Pancreas (tissue), 10 donors: ENCODE data around the gene CA14. TPM values are rescaled to one million over a fixed set of nuclear protein-coding genes. Genes with fewer than 3 reads are reported as not detected.

Experiments used
- ATAC-seq, 4 donors: fragments of 200-7000 bp; cut with Tn5 transposase; one replicate each; pipeline versions ENCODE4 v1.8.0 to v1.9.1; 2020; ENCODE audit warnings: mild to moderate bottlenecking in 4 of 4, moderate library complexity in 4 of 4
- DNase-seq, 6 donors: peaks; one replicate each; pipeline ENCODE4 v3.0.0-alpha.2; 2020
- FAIRE-seq: peaks from 2 replicates; lab custom pipeline; 2012; peaks lifted over from hg19 to GRCh38; lab: Jason Lieb, UNC
- H3K27ac ChIP-seq, 4 donors: fragments of 200-600 bp; sonication (generic); 1 replicate in 3 of 4; 2 replicates in 1 of 4; pipeline versions ENCODE4 v1.5.0 to v1.8.0; 2020
- H3K27me3 ChIP-seq, 4 donors: fragments of 200-600 bp; one replicate each; pipeline ENCODE4 v1.8.0; 2021
- H3K36me3 ChIP-seq, 3 donors: fragments of 200-600 bp; sonication (generic) in 1 of 3; one replicate each; pipeline versions ENCODE4 v1.5.0 to v1.8.0; 2020 to 2021
- H3K4me1 ChIP-seq, 3 donors: fragments of 200-600 bp; one replicate each; pipeline ENCODE4 v1.8.0; 2021
- H3K4me3 ChIP-seq, 4 donors: fragments of 200-600 bp; sonication (generic) in 2 of 4; one replicate each; pipeline versions ENCODE4 v1.5.0 to v1.8.0; 2020 to 2021
- H3K9me3 ChIP-seq, 4 donors: fragments of 200-600 bp; one replicate each; pipeline ENCODE4 v1.8.0; 2021
- CTCF ChIP-seq, 4 donors: fragments of 200-600 bp; sonication (generic) in 3 of 4; IDR thresholded peaks; one replicate each; pipeline versions ENCODE4 v1.5.0 to v1.8.0; 2021; ENCODE audit warnings: antibody characterized with exemption in 4 of 4
- WGBS, 2 donors: extraction: QIAGEN DNeasy Blood & Tissue Kit; methylation state at CpG; one replicate each; pipeline ENCODE4 v1.1.7; 2013; 5-methylcytosine and 5-hydroxymethylcytosine counted together
- intact Hi-C, 3 donors: fragments of 100-400 bp; cut with DNase I; formaldehyde crosslinking; loops; one replicate each; pipeline versions ENCODE4 v1.11.1 to v1.14.2; 2022
- polyA plus RNA-seq, 2 donors: library from polyadenylated mRNA; stranded (reverse); fragments of 200-250 nt; gene quantifications; one replicate each; pipeline ENCODE4 v1.2.3, GENCODE V29; 2013
- total RNA-seq, 6 donors: library from RNA; stranded (reverse); fragmentation: NEBNext Ultra II Directional in 4 of 6; extraction: Animal tissue kit (Norgen Biotek cat#: 25700) in 4 of 6; gene quantifications; one replicate each; pipeline versions ENCODE4 v1.2.1 to v1.2.4, GENCODE V29; 2021 to 2023
- donor health status: healthy with polysubstance abuse.
- donor health status: DM: no; HTN: no; CAD: no; lungs with moderate emphysema.
- donor health status: DM: no; HTN: no; CAD: no.
- donor health status: control.
- donor health status: control.
- donor health status: Bipolar disorder and iron deficiency.
- donor health status: DM: yes; HTN: yes; CAD: no.
- donor health status: DM: no; HTN: no; CAD: no.
- donor health status: DM: no; HTN: no; CAD: no.
- donor health status: DM: yes; HTN: yes; CAD: no.

CA14 gene
- total and polyA plus RNA-seq, 8 donors: 0.14 to 0.19 (median 0.19) TPM; not detected in 5

DNA sequence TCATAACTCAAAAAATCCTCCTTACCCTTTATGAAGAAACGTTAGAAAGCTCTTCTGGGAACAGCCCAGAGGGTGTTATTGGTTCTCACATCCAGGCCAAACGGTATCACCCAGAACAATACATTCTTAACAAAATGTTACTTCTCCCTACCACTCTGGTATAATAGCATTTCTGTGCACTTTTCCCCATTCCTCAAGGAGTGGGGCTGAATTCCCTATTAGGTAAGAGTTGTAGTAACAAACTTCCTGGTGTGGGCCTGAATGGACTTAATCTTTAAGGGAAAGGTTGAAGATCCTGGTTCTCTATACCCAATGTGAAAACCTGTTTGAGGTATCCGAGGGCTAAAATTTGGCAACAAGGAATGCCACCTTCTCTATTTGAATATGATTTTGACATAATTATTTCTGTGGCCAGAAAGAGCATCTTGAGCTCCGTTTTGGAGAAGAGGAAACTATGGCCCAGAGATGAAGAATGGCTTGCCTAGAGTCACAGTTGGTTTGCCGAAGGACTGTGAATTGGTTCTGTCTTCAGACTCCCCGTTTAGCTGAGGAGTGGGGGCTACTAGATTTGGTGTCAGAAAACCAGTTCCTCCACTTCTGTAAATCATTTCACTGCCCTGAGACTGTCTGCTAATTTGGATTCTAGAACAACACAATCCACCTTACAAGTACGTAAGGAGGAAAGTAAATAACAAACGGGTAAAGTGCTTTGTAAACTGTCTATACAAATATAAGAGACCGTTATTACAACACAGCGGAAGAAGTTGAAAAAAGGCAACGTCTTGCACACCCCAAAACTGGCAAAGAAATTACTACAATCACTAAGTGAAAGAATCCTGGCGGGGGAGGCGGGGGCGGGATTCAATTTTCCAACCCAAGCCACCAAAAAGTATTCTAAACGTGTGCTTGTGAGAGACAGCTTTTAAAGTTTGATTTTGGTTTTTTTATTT is 23.9 kb upstream of the CA14 start:
- Histone ChIP-seq H3K4me1 (peaks cover 0 to 4% (median 3%) of the 10 kb centered on the region in 3 donors), H3K36me3 (no peaks in the 10 kb centered on the region), H3K9me3 (no peaks in the 10 kb centered on the region), H3K27ac (peak overlapping the region; percentile 71 to 92 (median 84)), H3K27me3 (no peaks in the 10 kb centered on the region), H3K4me3 (peak overlapping the region; percentile 26 to 70 (median 54))
- FAIRE-seq (no peak), DNase-seq (peak in 1 of 6 donors; percentile 24), ATAC-seq (peak; percentile 3 to 25 (median 9))
- TF ChIP-seq CTCF (IDR thresholded peaks at IDR 0.05): no peak
- intact Hi-C loops: no loop called here
- 8% methylated on average over 15 of the region's 15 CpGs for WGBS, 2 donors

- intact Hi-C loops: no loop called here
- Histone ChIP-seq H3K27me3 (no peaks in the 10 kb centered on the region), H3K36me3 (no peaks in the 10 kb centered on the region), H3K4me3 (peak overlapping the region; percentile 26 to 70 (median 54)), H3K9me3 (no peaks in the 10 kb centered on the region), H3K4me1 (peaks cover 0 to 4% (median 3%) of the 10 kb centered on the region in 3 donors), H3K27ac (peak overlapping the region; percentile 71 to 92 (median 84))
- no peak for TF ChIP-seq CTCF (IDR thresholded peaks at IDR 0.05)
- ATAC-seq (peak in 1 of 4 donors; percentile 6), FAIRE-seq (no peak), DNase-seq (peak in 1 of 6 donors; percentile 22)
- WGBS, 2 donors: 0% methylated on average over 9 of the region's 9 CpGs
Observed at GRCh38 chr1:150234309-150234565, 23.3 kb upstream of the CA14 start.

GRCh38 chr1:150234566-150235293 is 22.8 kb upstream of the CA14 start:
- Histone ChIP-seq H3K4me1 (peaks cover 0 to 4% (median 3%) of the 10 kb centered on the region in 3 donors), H3K9me3 (no peaks in the 10 kb centered on the region), H3K4me3 (peak overlapping the region; percentile 26 to 70 (median 54)), H3K27me3 (no peaks in the 10 kb centered on the region), H3K27ac (peak overlapping the region; percentile 71 to 92 (median 84)), H3K36me3 (no peaks in the 10 kb centered on the region)
- FAIRE-seq: no peak
- peak; percentile 44 to 74 (median 62) for ATAC-seq
- 0 to 1% methylated on average over 75 to 78 of the region's 78 CpGs for WGBS, 2 donors
- intact Hi-C loops: no loop called here
- no peak for TF ChIP-seq CTCF (IDR thresholded peaks at IDR 0.05)
- DNase-seq: peak; percentile 69 to 85 (median 76)

DNA sequence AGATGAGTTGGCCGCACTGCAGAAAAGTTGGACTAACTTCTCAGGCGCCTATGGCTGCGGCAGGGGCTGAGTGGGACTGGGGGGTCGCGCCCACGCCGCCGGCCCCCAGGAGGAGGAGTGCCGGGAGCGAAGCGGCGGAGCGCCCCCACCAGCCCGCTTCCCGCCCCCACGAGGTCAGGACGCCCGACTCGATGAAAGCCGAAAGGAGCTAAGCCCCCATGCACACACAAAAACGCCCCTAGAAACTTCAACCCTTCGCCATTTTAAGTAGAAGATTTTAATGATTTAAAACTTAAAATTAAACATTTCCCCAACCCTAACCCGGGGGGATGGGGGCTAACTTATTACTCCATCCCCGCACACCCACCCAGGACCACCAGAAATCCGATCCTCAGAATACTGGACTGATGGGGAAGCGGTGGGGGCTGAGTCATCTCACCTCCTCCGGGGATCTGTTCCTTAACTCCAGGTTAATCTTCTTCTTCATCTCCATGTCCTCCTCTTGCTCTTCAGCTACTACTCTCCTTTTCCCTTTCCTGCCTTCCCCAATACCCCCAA is 22.2 kb upstream of the CA14 start:
- FAIRE-seq (no peak), ATAC-seq (peak; percentile 7 to 10 (median 9)), DNase-seq (peak in 2 of 6 donors; percentile 22 to 41)
- no peaks in the 10 kb centered on the region for H3K9me3 ChIP-seq
- WGBS, 2 donors: 1% methylated on average over 22 to 27 of the region's 27 CpGs
- no peaks in the 10 kb centered on the region for H3K36me3 ChIP-seq
- H3K4me3 ChIP-seq: peak overlapping the region; percentile 26 to 70 (median 54)
- peaks cover 0 to 4% (median 3%) of the 10 kb centered on the region in 3 donors for H3K4me1 ChIP-seq
- H3K27ac ChIP-seq: peak overlapping the region; percentile 71 to 92 (median 84)
- no peak for TF ChIP-seq CTCF (IDR thresholded peaks at IDR 0.05)
- intact Hi-C loops: no loop called here
- H3K27me3 ChIP-seq: no peaks in the 10 kb centered on the region
